IMR-90 (cell line): ENCODE measurements around the gene TRABD. TPM values are rescaled to one million over a fixed set of nuclear protein-coding genes. Genes with fewer than 3 reads are reported as not detected.
A peak's percentile ranks its signal among the peaks of the same experiment; 100 is the strongest.

Experiments
- ATAC-seq: fragments of 200-7000 bp; cut with Tn5 transposase; 2 replicates; pipeline ENCODE4 v1.9.1; 2020; ENCODE audit warnings: low read depth, mild to moderate bottlenecking, moderate library complexity
- BruUV-seq: library from RNA; stranded (reverse); fragments of 400-500 nt; replicated peaks from 2 replicates; lab custom pipeline; 2021; lab: Mats Ljungman, UMichigan
- CTCF ChIA-PET: fragments of 300-600 bp; formaldehyde crosslinking; extraction: SDS; loops from one replicate; lab custom pipeline; 2021; ENCODE audit warnings: antibody characterized with exemption; lab: Yijun Ruan, JAX
- POLR2A ChIA-PET: fragments of 300-600 bp; sonication (Branson Sonifier 250); formaldehyde crosslinking; loops from one replicate; lab custom pipeline; 2022; ENCODE audit warnings: antibody characterized with exemption; ENCODE audit not compliant: unreplicated experiment; lab: Charles Lee
- DNase-seq: peaks from one replicate; pipeline ENCODE4 v3.0.0; 2013
- H2AFZ ChIP-seq: replicated peaks from 2 replicates; pipeline ENCODE3; 2013; ENCODE audit warnings: low read length, mild to moderate bottlenecking; ENCODE audit not compliant: poor library complexity
- H2AK5ac ChIP-seq: 2 replicates; pipeline ENCODE4 v1.6.1; 2013; ENCODE audit warnings: low read depth, low read length, inconsistent platforms
- H2AK9ac ChIP-seq: replicated peaks from 2 replicates; pipeline ENCODE3; 2013; ENCODE audit warnings: mild to moderate bottlenecking, low read depth, low read length, moderate library complexity; ENCODE audit not compliant: poor library complexity
- H2BK120ac ChIP-seq: 2 replicates; pipeline ENCODE4 v1.6.1; 2013; ENCODE audit warnings: low read depth, low read length, inconsistent platforms
- H2BK15ac ChIP-seq: 3 replicates; pipeline ENCODE4 v1.6.1; 2013; ENCODE audit warnings: low read depth, low read length, inconsistent platforms
- H2BK20ac ChIP-seq: 2 replicates; pipeline ENCODE4 v1.6.1; 2013; ENCODE audit warnings: low read depth, mild to moderate bottlenecking, inconsistent platforms, low read length, moderate library complexity
- H2BK5ac ChIP-seq: 2 replicates; pipeline ENCODE4 v1.6.1; 2013; ENCODE audit warnings: mild to moderate bottlenecking, low read depth, low read length, inconsistent platforms; ENCODE audit not compliant: poor library complexity, severe bottlenecking
- H3K14ac ChIP-seq: replicated peaks from 2 replicates; pipeline ENCODE4 v1.6.1; 2013; ENCODE audit warnings: low read depth, low read length, inconsistent platforms
- H3K18ac ChIP-seq: 2 replicates; pipeline ENCODE4 v1.6.1; 2013; ENCODE audit warnings: low read depth, low read length, control low read depth
- H3K23ac ChIP-seq: 2 replicates; pipeline ENCODE4 v1.6.1; 2013; ENCODE audit warnings: low read depth, low read length, inconsistent platforms
- H3K27ac ChIP-seq: 2 replicates; pipeline ENCODE4 v1.5.1; 2013; ENCODE audit warnings: mild to moderate bottlenecking, control low read depth, low read length; ENCODE audit not compliant: insufficient read depth
- H3K27me3 ChIP-seq: 2 replicates; pipeline ENCODE4 v1.6.1; 2013; ENCODE audit warnings: low read length; ENCODE audit not compliant: control insufficient read depth, insufficient read depth
- H3K36me3 ChIP-seq: 2 replicates; pipeline ENCODE4 v1.6.1; 2013; ENCODE audit warnings: low read length, mixed read lengths; ENCODE audit not compliant: control insufficient read depth, insufficient read depth
- H3K4ac ChIP-seq: 2 replicates; pipeline ENCODE4 v1.6.1; 2013; ENCODE audit warnings: low read depth, low read length, inconsistent platforms
- H3K4me1 ChIP-seq: 2 replicates; pipeline ENCODE4 v1.6.1; 2013; ENCODE audit warnings: low read length, mixed read lengths; ENCODE audit not compliant: control insufficient read depth, insufficient read depth
- H3K4me2 ChIP-seq: 2 replicates; pipeline ENCODE4 v1.6.1; 2013; ENCODE audit warnings: low read depth, mild to moderate bottlenecking, control low read depth, low read length, moderate library complexity
- H3K4me3 ChIP-seq: 2 replicates; pipeline ENCODE4 v1.5.1; 2013; ENCODE audit warnings: low read depth, mild to moderate bottlenecking, control low read depth, low read length, moderate library complexity; ENCODE audit not compliant: insufficient read depth
- H3K56ac ChIP-seq: 2 replicates; pipeline ENCODE4 v1.6.1; 2013; ENCODE audit warnings: low read length, inconsistent platforms; ENCODE audit not compliant: insufficient read depth; ENCODE audit errors: extremely low read depth
- H3K79me1 ChIP-seq, 2 experiments: 2 replicates each; pipeline ENCODE4 v1.6.1; 2013; ENCODE audit warnings: low read length in 2 of 2, inconsistent platforms in 1 of 2, low read depth in 1 of 2
- H3K9ac ChIP-seq: 2 replicates; pipeline ENCODE4 v1.6.1; 2013; ENCODE audit warnings: low read depth, low read length, control low read depth
- H3K9me1 ChIP-seq: 2 replicates; pipeline ENCODE4 v1.6.1; 2013; ENCODE audit warnings: low read length, inconsistent platforms; ENCODE audit not compliant: insufficient read depth
- H3K9me3 ChIP-seq: 2 replicates; pipeline ENCODE4 v1.6.1; 2013; ENCODE audit warnings: low read length; ENCODE audit not compliant: control insufficient read depth, insufficient read depth
- H4K20me1 ChIP-seq: 2 replicates; pipeline ENCODE4 v1.6.1; 2013; ENCODE audit warnings: low read length, inconsistent platforms; ENCODE audit not compliant: insufficient read depth
- H4K5ac ChIP-seq: 2 replicates; pipeline ENCODE4 v1.6.1; 2013; ENCODE audit warnings: mild to moderate bottlenecking, low read depth, low read length, control low read depth
- H4K8ac ChIP-seq, 2 experiments: 2 replicates each; pipeline ENCODE4 v1.6.1; 2013; ENCODE audit warnings: low read depth in 2 of 2, low read length in 2 of 2, control low read depth in 1 of 2, inconsistent platforms in 1 of 2
- H4K91ac ChIP-seq: 2 replicates; pipeline ENCODE4 v1.6.1; 2013; ENCODE audit warnings: low read depth, low read length, inconsistent platforms; ENCODE audit not compliant: insufficient read depth
- BHLHE40 ChIP-seq: fragments of 150-350 bp; IDR thresholded peaks from 2 replicates; pipeline ENCODE4 v1.6.1; 2016; ENCODE audit warnings: mild to moderate bottlenecking, low read depth, low read length
- CTCF ChIP-seq: conservative IDR thresholded peaks from 2 replicates; pipeline ENCODE4 v1.5.1; 2012; ENCODE audit warnings: mild to moderate bottlenecking, low read depth, low read length, improper control_type of control experiment
- RAD21 ChIP-seq: IDR thresholded peaks from 2 replicates; pipeline ENCODE4 v1.6.1; 2012; ENCODE audit warnings: low read length, improper control_type of control experiment
- RCOR1 ChIP-seq: IDR thresholded peaks from 2 replicates; pipeline ENCODE4 v1.6.1; 2012; ENCODE audit warnings: mild to moderate bottlenecking, low read length, improper control_type of control experiment; ENCODE audit not compliant: insufficient replicate concordance
- SMC3 ChIP-seq: fragments of 150-350 bp; IDR thresholded peaks from 2 replicates; pipeline ENCODE4 v1.6.1; 2016; ENCODE audit warnings: low read depth, mild to moderate bottlenecking, antibody characterized with exemption, low read length, moderate library complexity
- WGBS, 2 experiments: methylation state at CpG; one replicate each; pipeline versions ENCODE4 v1.1.5 to v1.1.7; 2013; ENCODE audit warnings: missing lambda C conversion rate in 2 of 2; ENCODE audit not compliant: insufficient read length in 1 of 2; ENCODE audit errors: extremely low coverage in 2 of 2; 5-methylcytosine and 5-hydroxymethylcytosine counted together
- dilution Hi-C: fragments of 300-500 bp; cut with HindIII; formaldehyde crosslinking; loops from one replicate; pipeline ENCODE4 v1.14.3; 2018; ENCODE audit warnings: low sequenced_read_pairs; ENCODE audit not compliant: unreplicated experiment
- in situ Hi-C: fragments of 300-500 bp; cut with MboI; formaldehyde crosslinking; loops from 3 replicates; pipeline ENCODE4 v1.14.3; 2019; ENCODE audit warnings: low sequenced_read_pairs, inconsistent platforms, mixed read lengths
- intact Hi-C: fragments of 100-400 bp; cut with micrococcal nuclease; formaldehyde crosslinking; loops from 2 replicates; pipeline ENCODE4 v1.10.0; 2022
- polyA plus RNA-seq, 3 experiments: library from polyadenylated mRNA; depleted of rRNA; stranded (reverse); fragments of >200 nt; gene quantifications; 2 replicates each; pipeline ENCODE4 v1.2.3, GENCODE V29; 2012; ENCODE audit warnings: low replicate concordance in 1 of 3
- total RNA-seq: library from RNA; depleted of rRNA; stranded (reverse); fragments of >200 nt; gene quantifications from 2 replicates; pipeline ENCODE4 v1.2.3, GENCODE V29; 2012

TRABD gene
- total and polyA plus RNA-seq, 2 of the 4 experiments (the other 2 are of a cell fraction): 13.4 to 42.7 TPM

- Histone ChIP-seq H3K4me1 (no peaks in the 10 kb centered on the region; the same call in 1 of the 2 replicates), H3K9me3 (no peaks in the 10 kb centered on the region), H3K4me2 (no peak overlapping the region), H4K8ac (no peak overlapping the region), H3K27me3 (no peaks in the 10 kb centered on the region; the same call in 1 of the 2 replicates), H2BK15ac (no peak overlapping the region), H3K27ac (no peak overlapping the region), H3K14ac (0 out of 2 replicates have a peak overlapping the region, but pooled peaks have one; percentile 2), H3K36me3 (peaks cover 11% of the 10 kb centered on the region; the same call in 1 of the 2 replicates), H2BK5ac (no peak overlapping the region), H3K79me1 (no peaks in the 10 kb centered on the region), H4K5ac (no peak overlapping the region), H3K18ac (no peak overlapping the region), H4K91ac (no peak overlapping the region), H2AK5ac (no peak overlapping the region), H3K56ac (no peak overlapping the region), H3K9me1 (no peaks in the 10 kb centered on the region), H3K9ac (no peak overlapping the region), H3K23ac (no peak overlapping the region), H2BK20ac (no peak overlapping the region), H2BK120ac (no peak overlapping the region), H3K4me3 (no peak overlapping the region), H4K20me1 (no peaks in the 10 kb centered on the region; the same call in 1 of the 2 replicates), H3K4ac (no peak overlapping the region), H2AK9ac (peak overlapping the region; percentile 80), H2AFZ (peak overlapping the region; percentile 65)
- POLR2A ChIA-PET: no interaction called here
- in situ Hi-C loops (loop anchor here (5.0 kb wide), 1 partner anchor 63 kb away; no protein-coding TSS in a partner anchor), intact Hi-C loops (no loop called here), dilution Hi-C loops (no loop called here)
- peak; percentile 55 for ATAC-seq
- CTCF ChIA-PET: interaction anchor here (1.2 to 1.3 kb wide), 2 partner anchors 9 to 11 kb away, joined by 4 read pairs; no protein-coding TSS in a partner anchor
- WGBS, 2 experiments: 67% methylated on average over 14 of the region's 22 CpGs; no CpG with 5 or more reads in 1 of the 2 experiments
- DNase-seq: peak; percentile 45
- BruUV-seq: no TSS peak
- TF ChIP-seq RAD21 (peak; percentile 64), CTCF (peak; percentile 57), BHLHE40 (no peak), SMC3 (peak; percentile 27; the same call in 1 of the 2 replicates), RCOR1 (no peak)
These were observed 36.6 kb upstream of the TRABD start for GRCh38 chr22:50148991-50149721.
